AG20443 (cell line): ENCODE measurements around the gene ADH1B.
"Not testable (repeated sequence)": the region's sequence is repeated elsewhere in the genome, so short reads cannot be mapped to it uniquely, and the experiment has no call there.

Source experiments
- DNase-seq: peaks from one replicate; pipeline ENCODE4 v3.0.0; 2012; ENCODE audit warnings: low spot score, mixed read lengths

ADH1B gene

GRCh38 chr4:99321241-99322191, at the start of gene ADH1B:
ADH1B (minus strand) TSS chr4:99321401; CDS start chr4:99321331, 70 bp downstream.
- DNase-seq: no peak

GRCh38 chr4:99367817-99368216, 46.6 kb upstream of the ADH1B start:
- not testable (repeated sequence) for DNase-seq

- DNase-seq: no peak
These were observed 45.3 kb upstream of the ADH1B start for GRCh38 chr4:99366491-99366890.

GRCh38 chr4:99362768-99363167, 41.6 kb upstream of the ADH1B start:
- DNase-seq: no peak

- DNase-seq: no peak
These were observed 40.7 kb upstream of the ADH1B start for GRCh38 chr4:99361899-99362275.

GRCh38 chr4:99361268-99361898, 40.2 kb upstream of the ADH1B start:
- no peak for DNase-seq

GRCh38 chr4:99359480-99360204, 38.4 kb upstream of the ADH1B start:
- no peak for DNase-seq

- DNase-seq: no peak
These were observed 36.7 kb upstream of the ADH1B start for GRCh38 chr4:99357948-99358347.

GRCh38 chr4:99356992-99357391, 35.8 kb upstream of the ADH1B start:
- DNase-seq: no peak

GRCh38 chr4:99356149-99356548, 34.9 kb upstream of the ADH1B start:
- not testable (repeated sequence) for DNase-seq

GRCh38 chr4:99352602-99353537, 31.7 kb upstream of the ADH1B start, which contains the start of gene ADH1C:
ADH1C (minus strand) TSS chr4:99352746; CDS start chr4:99352675, 71 bp downstream.
- no peak for DNase-seq

GRCh38 chr4:99351487-99351886, 30.3 kb upstream of the ADH1B start:
- DNase-seq: no peak

- no peak for DNase-seq
These were observed 28.1 kb upstream of the ADH1B start for GRCh38 chr4:99349338-99349737.

- not testable (repeated sequence) for DNase-seq
These were observed 21.4 kb upstream of the ADH1B start for GRCh38 chr4:99342624-99343023.

GRCh38 chr4:99341426-99341825, 20.2 kb upstream of the ADH1B start:
- DNase-seq: no peak

- DNase-seq: no peak
These were observed 18.0 kb upstream of the ADH1B start for GRCh38 chr4:99339172-99339571.

GRCh38 chr4:99336553-99336952, 15.4 kb upstream of the ADH1B start:
- DNase-seq: no peak

- DNase-seq: no peak
These were observed 13.7 kb upstream of the ADH1B start for GRCh38 chr4:99334880-99335279.

GRCh38 chr4:99330648-99331047, 9.4 kb upstream of the ADH1B start:
- DNase-seq: no peak

GRCh38 chr4:99329876-99330275, 8.7 kb upstream of the ADH1B start:
- DNase-seq: no peak

- peak; percentile 87 for DNase-seq
These were observed 3.8 kb upstream of the ADH1B start for GRCh38 chr4:99324979-99325378.
